ENCODE results near the gene FOXO6.

- TF ChIP-seq CTCF (conservative IDR thresholded peaks at IDR 0.05 in 1 of 2, IDR thresholded peaks at IDR 0.05 in 1 of 2; ENCODE audit: low read depth in 1 of 2, low read length in 2 of 2) (no peak), EZH2 (IDR thresholded peaks at IDR 0.05; ENCODE audit: low read length, missing control alignments) (no peak)
These were observed 65.1 kb downstream of the FOXO6 start for GRCh38 chr1:41426201-41426890.

All from fibroblast of lung (primary cell).